Measurements from ENCODE around the gene DPM2. TPM values are rescaled to one million over a fixed set of nuclear protein-coding genes. Genes with fewer than 3 reads are reported as not detected.

DPM2 gene
- total RNA-seq, 6 experiments from 2014 or later = 10.6 to 19.1 (median 13.9) TPM

DNA sequence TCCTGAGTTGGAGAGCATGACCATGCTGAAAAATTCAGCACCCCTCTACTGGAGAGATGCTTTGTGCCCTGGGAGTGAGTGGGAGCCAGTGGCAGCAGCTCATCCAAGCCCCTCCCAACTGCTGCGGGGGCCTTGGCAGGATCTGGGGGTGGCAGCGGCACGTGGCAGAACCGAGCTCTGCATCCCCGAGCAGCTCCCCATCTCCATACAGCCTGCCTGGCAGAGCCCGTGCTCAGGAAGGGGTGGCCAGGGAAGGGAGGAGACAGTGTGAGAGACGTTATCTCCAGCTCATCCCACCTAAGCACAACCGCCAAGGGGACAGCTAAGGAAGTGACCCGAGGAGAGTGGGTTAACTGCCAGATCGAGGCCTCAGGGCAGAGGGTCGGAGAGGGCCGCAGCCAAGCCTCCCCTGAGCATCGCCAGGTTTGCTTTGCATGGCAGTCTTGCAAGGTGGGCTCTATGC, 17.2 kb upstream of the DPM2 start:
- intact Hi-C loops (cut with DNase I) = no loop called here
- peak in 1 of 4 donors; percentile 0 for ATAC-seq
- TF ChIP-seq, protein P1, sequence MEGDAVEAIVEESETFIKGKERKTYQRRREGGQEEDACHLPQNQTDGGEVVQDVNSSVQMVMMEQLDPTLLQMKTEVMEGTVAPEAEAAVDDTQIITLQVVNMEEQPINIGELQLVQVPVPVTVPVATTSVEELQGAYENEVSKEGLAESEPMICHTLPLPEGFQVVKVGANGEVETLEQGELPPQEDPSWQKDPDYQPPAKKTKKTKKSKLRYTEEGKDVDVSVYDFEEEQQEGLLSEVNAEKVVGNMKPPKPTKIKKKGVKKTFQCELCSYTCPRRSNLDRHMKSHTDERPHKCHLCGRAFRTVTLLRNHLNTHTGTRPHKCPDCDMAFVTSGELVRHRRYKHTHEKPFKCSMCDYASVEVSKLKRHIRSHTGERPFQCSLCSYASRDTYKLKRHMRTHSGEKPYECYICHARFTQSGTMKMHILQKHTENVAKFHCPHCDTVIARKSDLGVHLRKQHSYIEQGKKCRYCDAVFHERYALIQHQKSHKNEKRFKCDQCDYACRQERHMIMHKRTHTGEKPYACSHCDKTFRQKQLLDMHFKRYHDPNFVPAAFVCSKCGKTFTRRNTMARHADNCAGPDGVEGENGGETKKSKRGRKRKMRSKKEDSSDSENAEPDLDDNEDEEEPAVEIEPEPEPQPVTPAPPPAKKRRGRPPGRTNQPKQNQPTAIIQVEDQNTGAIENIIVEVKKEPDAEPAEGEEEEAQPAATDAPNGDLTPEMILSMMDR (IDR thresholded peaks at IDR 0.05) = no peak
- TF ChIP-seq POLR2A (IDR thresholded peaks at IDR 0.05) = no peak
- no peak overlapping the region for H3K4me3 ChIP-seq
- WGBS (ENCODE audit: insufficient coverage, low coverage, low lambda C conversion rate, missing lambda C conversion rate) = no CpG with 5 or more reads among the region's 13 CpGs
- no peak for DNase-seq
- H3K4me1 ChIP-seq = peaks cover 0 to 51% (median 16%) of the 10 kb centered on the region in 4 donors
- H3K36me3 ChIP-seq = no peaks in the 10 kb centered on the region
- no peaks in the 10 kb centered on the region for H3K9me3 ChIP-seq
- no peaks in the 10 kb centered on the region for H3K27me3 ChIP-seq
- H3K27ac ChIP-seq = peak overlapping the region in 2 of 3 donors; percentile 10 to 68

DNA sequence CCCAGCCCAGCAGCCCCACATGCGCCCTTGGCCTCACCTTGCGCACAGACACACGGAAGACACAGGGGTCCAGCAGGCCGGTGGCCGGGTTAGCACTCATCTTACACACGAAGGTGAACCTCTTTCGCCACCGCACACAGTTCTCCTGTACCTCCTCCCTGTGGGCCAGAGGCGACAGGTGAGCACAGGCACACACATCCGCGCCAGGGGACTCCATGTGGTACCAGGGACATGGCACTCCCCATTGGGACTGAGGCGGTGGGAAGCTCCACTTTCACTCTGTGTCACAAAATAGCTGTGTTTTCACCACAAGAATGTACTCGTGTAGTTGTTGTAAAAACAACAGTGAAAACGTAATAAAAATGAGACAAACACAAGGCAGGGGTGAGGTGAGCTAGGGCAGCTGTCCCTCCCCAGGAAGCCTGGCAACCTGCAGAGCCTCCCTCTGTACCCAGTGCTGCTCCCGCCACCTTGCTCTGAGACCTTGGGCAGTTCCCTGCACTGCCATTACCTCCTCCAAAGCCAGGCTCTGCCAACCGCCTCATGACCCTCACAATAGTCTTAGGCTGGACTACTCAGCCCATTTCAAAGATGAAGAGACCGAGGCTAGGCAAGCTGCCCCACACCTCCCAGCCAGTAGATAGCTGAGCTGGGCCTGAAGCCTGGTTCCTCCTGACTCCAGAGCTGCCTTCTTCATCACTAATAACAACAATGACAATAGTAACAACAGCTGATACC, 16.3 kb upstream of the DPM2 start:
- no peaks in the 10 kb centered on the region for H3K27me3 ChIP-seq
- H3K4me1 ChIP-seq = peaks cover 0 to 51% (median 16%) of the 10 kb centered on the region in 4 donors
- H3K27ac ChIP-seq = no peak overlapping the region
- WGBS (ENCODE audit: insufficient coverage, low coverage, low lambda C conversion rate, missing lambda C conversion rate) = 46% methylated on average over 3 of the region's 17 CpGs
- TF ChIP-seq POLR2A (IDR thresholded peaks at IDR 0.05) = no peak
- TF ChIP-seq, protein P1 (IDR thresholded peaks at IDR 0.05) = no peak
- no peak overlapping the region for H3K4me3 ChIP-seq
- no peaks in the 10 kb centered on the region for H3K36me3 ChIP-seq
- DNase-seq (no peak), ATAC-seq (no peak)
- intact Hi-C loops (cut with DNase I) = no loop called here
- H3K9me3 ChIP-seq = no peaks in the 10 kb centered on the region

DNA sequence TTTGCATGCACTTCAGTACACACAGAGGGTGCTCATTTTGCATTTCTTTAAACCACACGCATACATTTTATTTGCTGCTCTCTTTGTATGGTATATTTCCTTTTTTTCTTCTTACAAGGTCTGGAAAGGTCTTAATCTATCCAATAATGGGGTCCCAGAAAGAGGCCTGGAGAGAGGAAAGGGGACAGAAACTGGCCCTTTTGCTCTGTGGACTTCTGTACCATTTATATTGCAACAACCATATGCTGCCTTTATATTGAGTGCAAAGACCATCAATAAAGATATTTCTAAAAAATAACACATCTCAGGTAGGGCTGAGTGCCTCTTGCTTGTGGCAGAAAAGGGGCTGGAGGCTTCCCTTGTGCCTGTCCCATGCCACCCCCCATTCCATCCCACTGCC, 15.5 kb upstream of the DPM2 start:
- Histone ChIP-seq H3K27me3 (no peaks in the 10 kb centered on the region), H3K4me3 (no peak overlapping the region), H3K36me3 (peaks cover 0 to 4% (median 0%) of the 10 kb centered on the region in 4 donors), H3K4me1 (peaks cover 0 to 45% (median 16%) of the 10 kb centered on the region in 4 donors), H3K27ac (no peak overlapping the region), H3K9me3 (no peaks in the 10 kb centered on the region)
- DNase-seq = no peak
- WGBS (ENCODE audit: insufficient coverage, low coverage, low lambda C conversion rate, missing lambda C conversion rate) = 75% methylated on average over 1 of the region's 1 CpG
- intact Hi-C loops (cut with DNase I) = no loop called here
- ATAC-seq = no peak
- TF ChIP-seq, protein P1 (IDR thresholded peaks at IDR 0.05) = no peak
- no peak for TF ChIP-seq POLR2A (IDR thresholded peaks at IDR 0.05)

DNA sequence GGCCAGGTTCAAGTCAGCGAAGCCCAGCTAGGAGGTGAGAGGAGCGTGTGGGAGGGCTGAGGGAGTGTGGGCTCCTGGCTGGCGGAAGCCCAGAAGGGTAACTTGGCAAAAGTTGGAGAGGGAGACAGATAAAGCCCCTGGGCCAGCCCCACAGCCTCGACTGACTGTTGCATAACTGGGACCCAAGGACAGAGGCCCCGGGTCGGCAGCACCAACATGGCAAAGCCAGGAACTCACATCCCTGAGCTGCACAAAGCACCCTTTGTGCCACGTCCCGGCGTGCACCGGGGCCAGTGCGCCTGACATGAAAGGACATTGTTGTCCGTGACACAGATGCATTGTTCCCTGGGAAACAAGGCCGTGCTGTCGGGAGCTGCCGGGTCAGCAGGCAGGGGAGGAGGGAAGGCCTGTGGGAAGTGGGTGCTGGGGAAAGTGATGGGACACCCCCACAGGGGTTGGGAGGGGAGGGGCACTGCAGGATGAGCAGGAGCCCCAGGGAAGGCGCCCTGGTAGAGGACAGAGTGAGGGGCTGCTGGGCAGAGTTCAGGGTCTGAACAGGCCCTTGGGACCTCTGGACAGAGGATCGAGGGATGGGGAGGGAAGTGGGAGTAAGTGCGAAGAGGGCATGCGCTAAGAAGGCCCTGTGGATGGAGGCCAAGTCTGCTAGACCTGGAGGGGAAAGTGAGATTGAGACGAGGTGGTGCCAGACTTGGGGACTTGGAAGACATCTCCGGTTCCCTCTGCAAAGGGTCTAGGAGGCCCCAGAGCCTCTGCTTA, 13.0 kb upstream of the DPM2 start:
- Histone ChIP-seq H3K4me3 (no peak overlapping the region), H3K27ac (no peak overlapping the region), H3K4me1 (peaks cover 0 to 22% (median 14%) of the 10 kb centered on the region in 4 donors), H3K36me3 (peaks cover 0 to 5% (median 0%) of the 10 kb centered on the region in 4 donors), H3K27me3 (no peaks in the 10 kb centered on the region), H3K9me3 (no peaks in the 10 kb centered on the region)
- intact Hi-C loops (cut with DNase I) = no loop called here
- 67% methylated on average over 7 of the region's 21 CpGs for WGBS (ENCODE audit: insufficient coverage, low coverage, low lambda C conversion rate, missing lambda C conversion rate)
- ATAC-seq (no peak), DNase-seq (no peak)
- TF ChIP-seq, protein P1 (IDR thresholded peaks at IDR 0.05) = no peak
- no peak for TF ChIP-seq POLR2A (IDR thresholded peaks at IDR 0.05)
